Natural killer cell treated with Interleukin-12 subunit alpha and Interleukin-12 subunit beta and Interleukin-15 and Interleukin-18, amount 100 ng/mL, for 72 hours (primary cell): ENCODE data around the gene TRMU. TPM values are rescaled to one million over a fixed set of nuclear protein-coding genes. Genes with fewer than 3 reads are reported as not detected.

Source experiments
- ATAC-seq, 2 donors: fragments of 150-1000 bp; cut with Tn5 transposase in 1 of 2; sonication (Bioruptor Pico), chemical (Tn5 transposase) in 1 of 2; 2 replicates each; pipeline ENCODE4 v1.10.0; 2021
- DNase-seq: peaks from one replicate; pipeline ENCODE4 v3.0.0; 2022; ENCODE audit warnings: low spot score
- H3K27ac Mint-ChIP-seq, 2 donors: 1 replicate in 1 of 2; 2 replicates in 1 of 2; pipeline ENCODE4 v1.8.0; 2022; ENCODE audit warnings: mixed read lengths in 2 of 2, mild to moderate bottlenecking in 1 of 2, moderate library complexity in 1 of 2
- H3K27me3 Mint-ChIP-seq, 2 donors: 1 replicate in 1 of 2; 2 replicates in 1 of 2; pipeline ENCODE4 v1.8.0; 2022; ENCODE audit warnings: mixed read lengths in 2 of 2
- H3K36me3 Mint-ChIP-seq: one replicate; pipeline ENCODE4 v1.8.0; 2022; ENCODE audit warnings: mixed read lengths
- H3K4me1 Mint-ChIP-seq, 2 donors: 1 replicate in 1 of 2; 2 replicates in 1 of 2; pipeline ENCODE4 v1.8.0; 2022; ENCODE audit warnings: low read depth in 2 of 2, mixed read lengths in 2 of 2, mild to moderate bottlenecking in 1 of 2
- H3K4me3 Mint-ChIP-seq: one replicate; pipeline ENCODE4 v1.8.0; 2022; ENCODE audit warnings: mixed read lengths
- H3K9me3 Mint-ChIP-seq: 2 replicates; pipeline ENCODE4 v1.8.0; 2022; ENCODE audit warnings: mixed read lengths
- total RNA-seq, 2 donors: library from RNA; stranded (reverse); gene quantifications; one replicate each; pipeline ENCODE4 v1.2.3, GENCODE V29; 2022

The TRMU gene
- total RNA-seq, 2 donors from 2014 or later = 72.7 to 135 TPM

DNA sequence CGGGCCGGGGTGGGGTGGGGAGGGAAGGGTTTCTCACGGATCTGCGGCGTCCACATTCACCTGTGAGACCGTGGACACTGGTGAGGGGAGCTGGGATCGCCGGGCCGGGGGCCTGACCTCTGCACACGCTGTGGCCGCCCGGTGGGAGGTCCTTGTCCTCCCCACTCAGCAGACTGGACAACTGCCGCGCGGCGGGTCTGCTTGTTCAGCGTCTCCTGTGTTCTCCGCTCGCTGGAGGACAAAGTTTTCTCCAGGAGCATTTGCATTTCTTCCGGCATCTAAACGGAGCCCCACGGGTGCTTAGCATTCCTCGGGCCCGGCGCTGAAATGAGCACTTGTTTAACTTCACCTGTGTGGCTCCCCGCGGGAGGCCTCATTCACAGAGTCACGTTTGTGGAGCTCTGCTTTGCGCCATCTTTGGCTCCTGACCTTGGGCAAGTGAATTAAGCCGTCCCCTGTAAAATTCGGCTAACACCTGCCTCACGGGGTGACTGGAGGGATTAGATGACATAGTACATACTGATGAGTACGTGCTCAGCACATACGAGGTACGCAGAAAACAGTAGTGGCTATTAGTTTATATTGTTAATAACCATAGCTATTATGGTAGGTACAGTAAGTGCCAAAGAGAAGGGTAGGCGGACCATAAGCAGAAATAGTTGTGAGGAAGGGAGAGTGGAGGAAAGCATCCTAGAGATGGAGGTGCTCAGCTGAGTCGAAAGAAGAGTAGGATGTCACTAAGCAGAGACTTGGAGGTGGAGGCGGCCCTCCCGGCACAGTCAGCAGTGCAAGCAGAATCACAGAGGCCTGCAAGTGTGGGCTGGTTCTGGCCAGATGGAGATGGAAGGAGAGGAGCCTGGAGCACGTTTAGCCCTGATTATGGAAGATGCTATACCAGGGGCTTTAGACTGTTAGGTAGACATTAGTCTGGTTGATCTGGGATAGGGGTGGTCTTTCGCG lies 885 bp downstream of the TRMU start:
- Mint-ChIP-seq H3K4me1 (peaks cover 30 to 35% of the 10 kb centered on the region in 2 donors), H3K9me3 (no peaks in the 10 kb centered on the region), H3K36me3 (peaks cover 16% of the 10 kb centered on the region), H3K27me3 (no peaks in the 10 kb centered on the region), H3K4me3 (peak overlapping the region; percentile 86), H3K27ac (peak overlapping the region; percentile 80 to 96)
- DNase-seq = no peak
- ATAC-seq = peak; percentile 22 to 29

DNA sequence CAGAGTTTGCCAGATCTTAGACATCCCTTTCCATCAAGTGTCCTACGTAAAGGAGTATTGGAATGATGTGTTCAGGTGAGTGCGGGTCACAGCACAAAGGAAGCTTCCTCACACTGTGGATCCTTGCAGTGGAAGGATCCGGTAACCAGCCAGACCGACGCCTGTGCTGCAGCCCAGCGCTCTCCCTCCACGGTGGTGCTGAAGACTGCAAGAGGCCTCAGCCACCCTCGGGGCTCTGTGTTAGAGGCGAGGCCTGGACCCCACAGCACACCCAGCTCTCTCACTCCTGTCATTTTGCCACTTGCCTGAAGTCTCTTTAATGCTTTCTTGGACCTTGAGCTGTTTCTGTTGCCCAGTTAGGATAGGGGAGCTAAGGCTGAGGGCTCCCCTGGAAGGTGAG lies 2.4 kb downstream of the TRMU start:
- ATAC-seq = no peak
- Mint-ChIP-seq H3K27ac (no peak overlapping the region), H3K36me3 (peaks cover 16% of the 10 kb centered on the region), H3K9me3 (no peaks in the 10 kb centered on the region), H3K4me3 (no peak overlapping the region), H3K27me3 (no peaks in the 10 kb centered on the region), H3K4me1 (peaks cover 30 to 35% of the 10 kb centered on the region in 2 donors)
- DNase-seq = no peak

DNA sequence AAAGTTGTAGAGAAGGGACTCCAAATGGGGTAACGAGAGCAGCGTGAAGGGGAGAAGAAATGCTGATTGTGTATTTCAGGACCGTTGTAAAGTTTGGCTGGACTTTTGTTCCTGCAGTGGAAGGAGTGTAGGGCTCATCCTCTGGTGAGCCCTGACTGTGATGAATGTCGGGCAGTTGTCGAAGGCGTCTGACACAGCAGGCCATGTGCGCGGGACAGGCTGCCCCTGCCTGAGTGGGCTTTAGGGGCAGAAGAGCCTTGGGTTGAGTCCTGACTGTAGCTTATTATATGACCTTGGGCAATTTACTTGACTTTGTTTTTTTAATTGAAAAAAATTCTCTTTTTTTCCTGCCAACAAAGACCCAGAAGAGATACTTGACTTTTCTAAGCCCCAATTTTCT lies 3.1 kb downstream of the TRMU start:
- DNase-seq = no peak
- no peaks in the 10 kb centered on the region for H3K27me3 Mint-ChIP-seq
- H3K9me3 Mint-ChIP-seq = no peaks in the 10 kb centered on the region
- peaks cover 30 to 35% of the 10 kb centered on the region in 2 donors for H3K4me1 Mint-ChIP-seq
- no peak for ATAC-seq
- H3K4me3 Mint-ChIP-seq = no peak overlapping the region
- no peak overlapping the region for H3K27ac Mint-ChIP-seq
- peaks cover 18% of the 10 kb centered on the region for H3K36me3 Mint-ChIP-seq

DNA sequence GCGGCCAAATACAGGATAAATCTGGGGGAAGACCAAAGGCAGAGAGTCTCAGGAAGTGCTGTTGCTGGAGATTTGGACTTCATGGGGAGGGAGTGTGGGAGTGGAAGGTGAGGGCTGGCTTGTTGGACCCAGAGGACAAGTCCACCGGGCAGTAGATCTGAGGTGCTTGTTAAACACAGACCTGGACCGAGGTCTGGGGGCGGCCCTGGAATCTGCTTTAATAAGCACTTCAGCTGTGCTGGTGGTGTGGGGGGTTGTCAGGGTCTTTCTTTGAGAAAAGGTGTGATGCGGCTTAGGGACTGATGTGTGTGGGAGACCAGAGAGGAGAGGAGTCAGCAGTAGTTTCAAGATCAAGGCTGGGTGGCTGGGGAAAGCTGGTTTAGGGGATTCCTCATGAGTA lies 4.4 kb downstream of the TRMU start:
- Mint-ChIP-seq H3K27ac (no peak overlapping the region), H3K36me3 (peaks cover 25% of the 10 kb centered on the region), H3K4me1 (peaks cover 26 to 35% of the 10 kb centered on the region in 2 donors), H3K27me3 (no peaks in the 10 kb centered on the region), H3K9me3 (no peaks in the 10 kb centered on the region), H3K4me3 (no peak overlapping the region)
- DNase-seq = no peak
- no peak for ATAC-seq

DNA sequence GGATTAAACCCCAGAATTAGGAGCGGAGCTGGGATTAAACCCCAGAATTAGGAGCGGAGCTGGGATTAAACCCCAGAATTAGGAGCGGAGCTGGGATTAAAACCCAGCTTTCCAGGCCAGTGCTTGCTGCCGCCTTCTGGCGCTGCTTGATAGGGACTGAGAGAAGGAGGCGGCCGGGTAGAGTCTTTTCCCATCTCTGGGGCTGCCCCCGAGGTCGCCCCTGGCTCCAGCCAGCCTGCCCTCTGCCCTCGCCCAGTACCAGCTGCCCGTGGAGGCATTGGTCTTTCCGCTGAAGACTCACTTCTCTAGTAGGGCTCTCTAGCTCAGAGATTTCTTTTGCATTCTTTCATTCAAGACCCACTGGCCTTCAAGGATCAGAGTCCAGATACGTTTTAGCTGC lies 5.2 kb downstream of the TRMU start:
- Mint-ChIP-seq H3K4me1 (peaks cover 24 to 35% of the 10 kb centered on the region in 2 donors), H3K27ac (no peak overlapping the region), H3K27me3 (no peaks in the 10 kb centered on the region), H3K36me3 (peaks cover 25% of the 10 kb centered on the region), H3K4me3 (no peak overlapping the region), H3K9me3 (no peaks in the 10 kb centered on the region)
- DNase-seq (no peak), ATAC-seq (no peak)

DNA sequence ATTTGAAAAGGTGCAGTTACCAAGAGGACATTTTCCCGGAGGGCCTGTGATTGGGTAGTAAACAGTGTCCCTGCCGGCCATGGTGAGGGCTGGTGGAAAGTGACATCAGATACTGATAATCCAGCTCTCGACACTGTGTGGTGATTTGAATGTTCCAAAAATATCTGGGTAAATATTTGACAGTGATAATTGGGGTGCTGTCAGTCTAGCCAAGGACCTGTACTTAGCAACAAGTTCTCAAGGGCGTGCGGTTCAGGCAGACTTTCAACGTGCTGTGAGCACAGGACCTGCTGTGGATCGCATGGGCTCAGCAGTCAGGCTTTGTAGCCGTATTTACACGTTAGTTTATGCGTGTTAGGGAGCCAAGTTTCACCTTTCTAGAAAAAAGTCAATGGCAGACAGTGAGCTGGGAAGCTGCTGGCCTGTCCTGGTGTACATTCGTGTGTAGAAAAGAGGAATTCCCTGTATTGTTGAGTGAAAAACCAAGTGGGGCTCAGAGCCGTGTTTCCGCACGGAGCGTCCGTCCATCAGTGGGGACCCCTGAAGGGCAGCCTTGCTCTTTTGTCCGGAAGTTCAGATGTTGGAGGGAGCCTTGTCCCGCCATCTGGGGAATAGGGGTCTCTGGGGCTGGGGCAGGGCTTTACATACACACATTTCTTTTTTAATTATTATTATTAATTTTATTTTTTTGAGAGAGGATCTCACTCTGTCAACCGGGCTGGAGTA lies 11.3 kb downstream of the TRMU start:
- H3K27me3 Mint-ChIP-seq = no peaks in the 10 kb centered on the region
- no peak overlapping the region for H3K27ac Mint-ChIP-seq
- DNase-seq = no peak
- H3K4me3 Mint-ChIP-seq = no peak overlapping the region
- peaks cover 0 to 8% of the 10 kb centered on the region in 2 donors for H3K4me1 Mint-ChIP-seq
- no peaks in the 10 kb centered on the region for H3K9me3 Mint-ChIP-seq
- peaks cover 15% of the 10 kb centered on the region for H3K36me3 Mint-ChIP-seq
- ATAC-seq = no peak

DNA sequence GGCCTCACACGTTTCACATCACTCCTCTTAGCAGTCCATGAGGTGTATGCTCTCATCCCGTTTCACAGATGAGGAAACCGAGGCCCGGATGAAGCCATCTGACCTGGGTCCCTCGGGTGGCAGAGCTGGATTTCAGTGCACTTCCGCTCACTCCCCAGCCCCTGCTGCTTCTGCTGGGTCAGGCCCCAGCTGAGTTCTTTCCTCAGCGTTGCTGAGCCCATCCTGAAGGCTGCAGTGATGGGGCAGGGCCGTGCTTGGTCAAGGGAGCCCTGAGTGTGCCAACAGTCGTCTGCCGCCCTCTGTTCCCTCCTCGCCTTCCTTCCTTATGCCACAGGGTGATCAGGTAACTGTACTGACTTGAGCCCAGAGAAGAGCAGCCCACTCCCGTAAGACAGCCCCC lies 12.1 kb downstream of the TRMU start:
- peaks cover 0 to 8% of the 10 kb centered on the region in 2 donors for H3K4me1 Mint-ChIP-seq
- H3K36me3 Mint-ChIP-seq = peaks cover 15% of the 10 kb centered on the region
- no peaks in the 10 kb centered on the region for H3K27me3 Mint-ChIP-seq
- ATAC-seq (no peak), DNase-seq (no peak)
- no peak overlapping the region for H3K4me3 Mint-ChIP-seq
- no peaks in the 10 kb centered on the region for H3K9me3 Mint-ChIP-seq
- H3K27ac Mint-ChIP-seq = no peak overlapping the region

DNA sequence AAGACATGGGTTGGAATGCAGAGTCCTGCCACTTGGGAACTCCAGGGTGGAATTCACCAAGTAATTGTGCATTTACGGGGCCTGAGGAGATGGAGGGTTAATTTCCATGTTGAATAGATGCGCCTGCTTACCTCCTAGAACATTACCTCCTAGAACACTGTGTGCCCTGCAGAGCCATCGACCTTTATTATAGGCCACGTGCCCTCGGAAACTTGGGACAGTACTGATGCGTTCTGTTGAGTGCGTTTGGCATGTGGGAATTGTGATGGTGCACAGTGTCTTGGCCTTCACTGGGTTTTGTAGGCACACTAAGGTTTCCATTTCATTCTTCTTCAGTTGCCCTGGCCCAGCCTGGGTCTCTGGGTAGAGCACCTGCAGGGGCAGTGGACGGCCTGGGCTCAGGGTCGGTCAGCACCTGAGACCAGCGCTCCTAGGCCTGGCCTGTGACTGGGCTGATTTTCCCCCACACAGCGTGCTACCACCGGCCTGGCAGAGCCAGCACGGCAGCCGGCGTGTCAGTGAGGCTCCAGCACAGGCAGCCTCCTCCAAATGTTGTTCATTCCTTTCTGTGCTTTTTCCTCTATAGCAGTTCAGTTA lies 12.7 kb downstream of the TRMU start:
- H3K4me1 Mint-ChIP-seq = peaks cover 0 to 8% of the 10 kb centered on the region in 2 donors
- H3K27me3 Mint-ChIP-seq = no peaks in the 10 kb centered on the region
- H3K9me3 Mint-ChIP-seq = no peaks in the 10 kb centered on the region
- H3K4me3 Mint-ChIP-seq = no peak overlapping the region
- H3K36me3 Mint-ChIP-seq = peaks cover 15% of the 10 kb centered on the region
- no peak for ATAC-seq
- no peak overlapping the region for H3K27ac Mint-ChIP-seq
- DNase-seq = no peak

DNA sequence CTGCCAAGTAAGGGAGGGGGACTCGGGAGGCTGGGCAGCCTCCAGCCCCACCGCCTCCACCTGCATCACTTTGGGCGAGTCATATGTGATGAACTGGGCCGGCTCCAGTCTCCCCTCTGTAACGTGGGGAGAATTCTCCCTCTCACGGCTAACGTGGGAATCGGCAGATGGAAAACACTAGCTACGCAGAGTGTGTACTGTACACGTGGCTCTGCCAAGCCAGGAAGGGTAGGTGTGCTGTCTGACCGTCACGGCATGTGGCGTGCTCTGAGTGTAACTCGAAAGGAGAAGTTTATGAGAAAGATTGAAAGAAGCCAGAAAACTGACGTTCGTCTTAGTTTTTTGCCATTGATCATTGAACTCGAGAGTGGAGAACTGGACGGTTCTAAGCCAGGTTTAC lies 13.7 kb downstream of the TRMU start:
- Mint-ChIP-seq H3K9me3 (no peaks in the 10 kb centered on the region), H3K27ac (no peak overlapping the region), H3K4me3 (no peak overlapping the region), H3K36me3 (peaks cover 7% of the 10 kb centered on the region), H3K4me1 (peaks cover 0 to 7% of the 10 kb centered on the region in 2 donors), H3K27me3 (no peaks in the 10 kb centered on the region)
- DNase-seq (no peak), ATAC-seq (no peak)

DNA sequence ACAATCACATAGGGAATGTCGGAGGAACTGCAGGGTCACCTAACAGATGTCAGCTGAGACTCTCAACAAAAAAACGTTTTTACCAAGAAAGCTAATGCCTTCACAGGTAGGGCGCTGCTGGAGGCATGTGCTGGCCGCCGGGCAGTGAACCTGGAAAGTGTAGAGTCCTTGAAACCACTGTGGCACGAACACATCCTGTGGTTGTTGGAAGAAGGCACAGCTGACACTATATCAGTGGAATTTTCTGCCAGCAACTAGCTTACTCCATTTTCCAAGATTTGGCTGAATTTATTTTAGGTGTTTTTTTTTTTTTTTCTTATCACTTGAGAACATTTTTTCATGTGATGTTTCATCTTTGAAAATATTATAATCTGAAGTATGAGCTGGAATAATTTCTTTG lies 14.2 kb downstream of the TRMU start:
- Mint-ChIP-seq H3K27ac (no peak overlapping the region), H3K36me3 (peaks cover 6% of the 10 kb centered on the region), H3K27me3 (no peaks in the 10 kb centered on the region), H3K4me3 (no peak overlapping the region), H3K4me1 (peaks cover 0 to 6% of the 10 kb centered on the region in 2 donors), H3K9me3 (no peaks in the 10 kb centered on the region)
- no peak for DNase-seq
- ATAC-seq = no peak

DNA sequence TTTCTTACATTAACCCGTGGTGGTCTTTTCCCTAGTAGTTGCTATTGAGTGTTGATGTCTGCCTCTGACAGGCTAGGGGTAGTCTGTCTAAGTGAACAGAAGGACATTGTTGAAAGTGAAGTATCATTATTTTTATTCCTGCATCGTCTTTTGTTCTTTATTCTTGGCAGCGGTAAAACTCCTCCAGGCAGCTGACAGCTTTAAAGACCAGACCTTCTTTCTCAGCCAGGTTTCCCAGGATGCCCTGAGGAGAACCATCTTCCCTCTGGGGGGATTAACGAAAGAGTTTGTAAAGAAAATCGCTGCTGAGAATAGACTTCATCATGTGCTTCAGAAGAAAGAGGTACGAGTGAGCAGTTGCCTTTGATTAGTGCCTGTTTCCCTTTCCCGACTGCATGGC lies 14.6 kb downstream of the TRMU start:
- Mint-ChIP-seq H3K27me3 (no peaks in the 10 kb centered on the region), H3K9me3 (no peaks in the 10 kb centered on the region), H3K4me3 (no peak overlapping the region), H3K4me1 (peaks cover 0 to 6% of the 10 kb centered on the region in 2 donors), H3K36me3 (peaks cover 6% of the 10 kb centered on the region), H3K27ac (no peak overlapping the region)
- DNase-seq = no peak
- ATAC-seq = no peak

DNA sequence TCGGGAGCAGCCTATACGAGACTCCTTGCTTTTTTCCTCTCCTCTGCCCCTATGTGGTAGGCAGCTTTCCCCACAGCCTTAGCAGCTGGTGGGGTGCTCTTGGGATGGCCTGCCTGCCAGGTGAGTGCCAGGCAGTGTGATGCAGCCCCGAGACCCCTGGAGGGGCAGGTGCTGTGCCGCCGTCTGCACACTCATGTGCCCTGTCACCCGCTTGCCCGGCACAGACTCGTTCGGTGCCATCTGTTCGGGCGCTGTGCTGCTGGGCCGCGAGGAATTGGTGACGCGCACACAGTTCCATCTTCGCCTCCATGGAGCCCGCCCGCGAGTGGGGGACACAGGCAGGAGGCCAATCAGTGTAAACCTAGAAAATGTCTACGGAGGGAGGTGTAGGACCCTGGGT lies 15.1 kb downstream of the TRMU start:
- H3K4me3 Mint-ChIP-seq = no peak overlapping the region
- H3K36me3 Mint-ChIP-seq = peaks cover 6% of the 10 kb centered on the region
- no peaks in the 10 kb centered on the region for H3K27me3 Mint-ChIP-seq
- H3K4me1 Mint-ChIP-seq = peaks cover 0 to 8% of the 10 kb centered on the region in 2 donors
- no peak for DNase-seq
- no peak overlapping the region for H3K27ac Mint-ChIP-seq
- H3K9me3 Mint-ChIP-seq = no peaks in the 10 kb centered on the region
- ATAC-seq = no peak

DNA sequence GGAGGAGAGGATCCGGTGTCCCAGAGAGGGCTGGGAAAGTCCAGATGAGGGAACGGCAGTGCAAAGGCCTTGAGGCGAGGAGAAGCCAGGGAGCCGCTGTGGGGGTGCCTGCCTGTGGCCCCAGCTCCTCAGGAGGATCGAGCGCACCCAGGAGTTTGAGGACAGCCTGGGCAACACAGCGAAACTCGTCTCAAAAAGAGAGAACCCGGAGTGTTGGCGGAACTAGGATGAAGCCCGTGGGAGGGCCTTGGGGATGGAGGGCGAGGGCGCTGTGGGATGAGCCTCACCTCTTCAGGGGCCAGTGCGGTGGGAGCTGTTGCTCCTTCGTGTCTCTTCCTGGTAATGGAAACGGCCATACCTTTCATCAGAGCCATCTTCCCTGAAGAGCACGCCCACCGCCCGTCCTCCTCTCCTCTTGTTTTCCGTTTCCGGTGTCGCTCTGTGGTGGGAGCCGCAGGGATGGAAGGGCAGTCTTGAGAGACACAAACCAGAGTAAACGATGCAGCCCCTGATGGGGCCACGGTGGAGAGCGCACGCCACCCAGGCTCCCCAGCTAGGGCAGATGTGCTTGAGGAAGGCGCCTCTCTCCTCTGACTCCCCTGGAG lies 15.7 kb downstream of the TRMU start:
- no peak overlapping the region for H3K27ac Mint-ChIP-seq
- ATAC-seq (no peak), DNase-seq (no peak)
- peaks cover 3% of the 10 kb centered on the region for H3K36me3 Mint-ChIP-seq
- H3K27me3 Mint-ChIP-seq = no peaks in the 10 kb centered on the region
- H3K9me3 Mint-ChIP-seq = no peaks in the 10 kb centered on the region
- peaks cover 0 to 7% of the 10 kb centered on the region in 2 donors for H3K4me1 Mint-ChIP-seq
- no peak overlapping the region for H3K4me3 Mint-ChIP-seq
